HUES64 (cell line): ENCODE data around the gene PHLDA3.
"Not testable (repeated sequence)": the region's sequence is repeated elsewhere in the genome, so short reads cannot be mapped to it uniquely, and the experiment has no call there.

Source experiments
- H3K27ac ChIP-seq: 2 replicates; pipeline ENCODE4 v1.7.0; 2013; ENCODE audit warnings: low read depth, low read length, inconsistent platforms
- H3K27me3 ChIP-seq: 2 replicates; pipeline ENCODE4 v1.6.1; 2013; ENCODE audit warnings: mild to moderate bottlenecking, low read length; ENCODE audit not compliant: insufficient read depth
- H3K36me3 ChIP-seq: 2 replicates; pipeline ENCODE4 v1.6.1; 2013; ENCODE audit warnings: mild to moderate bottlenecking, low read length; ENCODE audit not compliant: insufficient read depth
- H3K4me1 ChIP-seq: 2 replicates; pipeline ENCODE4 v1.6.1; 2013; ENCODE audit warnings: mild to moderate bottlenecking, low read length, moderate library complexity; ENCODE audit not compliant: insufficient read depth
- H3K4me3 ChIP-seq: 2 replicates; pipeline ENCODE4 v1.5.1; 2013; ENCODE audit warnings: mild to moderate bottlenecking, low read length, moderate library complexity
- H3K9ac ChIP-seq: 2 replicates; pipeline ENCODE4 v1.6.1; 2013; ENCODE audit warnings: mild to moderate bottlenecking, low read depth, low read length
- H3K9me3 ChIP-seq: 2 replicates; pipeline ENCODE4 v1.6.1; 2013; ENCODE audit warnings: low read depth, low read length; ENCODE audit not compliant: insufficient read depth
- WGBS: fragments of 150-250, 120-280 bp; methylation state at CpG from one replicate; pipeline ENCODE4 v1.1.7; 2013; ENCODE audit warnings: missing lambda C conversion rate; 5-methylcytosine and 5-hydroxymethylcytosine counted together

PHLDA3 gene

DNA sequence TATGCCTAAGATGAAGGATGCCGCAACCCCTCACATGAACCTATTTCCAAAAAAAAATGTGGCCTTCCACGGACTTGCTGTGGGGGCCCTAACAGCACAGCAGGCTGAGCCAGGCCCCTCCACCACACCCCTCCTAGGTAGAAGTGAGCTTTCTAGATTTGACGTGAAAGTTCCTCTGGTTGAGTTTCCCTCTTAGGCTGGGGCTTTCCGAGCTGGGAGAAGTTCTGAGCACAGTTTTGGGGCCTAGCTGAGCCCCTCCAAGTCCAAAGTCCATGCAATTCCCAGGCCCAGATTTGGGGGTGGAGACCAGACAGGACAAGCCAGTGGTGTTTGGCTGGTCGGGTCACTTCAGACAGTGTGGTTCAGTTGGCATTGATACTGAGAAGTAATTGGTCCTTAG, 13.8 kb upstream of the PHLDA3 start:
- Histone ChIP-seq H3K27me3 (peaks cover 24% of the 10 kb centered on the region), H3K36me3 (no peaks in the 10 kb centered on the region), H3K9ac (no peak overlapping the region), H3K9me3 (no peaks in the 10 kb centered on the region), H3K4me3 (no peak overlapping the region), H3K27ac (no peak overlapping the region), H3K4me1 (peaks cover 4% of the 10 kb centered on the region; the same call in 1 of the 2 replicates)
- 87% methylated on average over 5 of the region's 5 CpGs for WGBS

DNA sequence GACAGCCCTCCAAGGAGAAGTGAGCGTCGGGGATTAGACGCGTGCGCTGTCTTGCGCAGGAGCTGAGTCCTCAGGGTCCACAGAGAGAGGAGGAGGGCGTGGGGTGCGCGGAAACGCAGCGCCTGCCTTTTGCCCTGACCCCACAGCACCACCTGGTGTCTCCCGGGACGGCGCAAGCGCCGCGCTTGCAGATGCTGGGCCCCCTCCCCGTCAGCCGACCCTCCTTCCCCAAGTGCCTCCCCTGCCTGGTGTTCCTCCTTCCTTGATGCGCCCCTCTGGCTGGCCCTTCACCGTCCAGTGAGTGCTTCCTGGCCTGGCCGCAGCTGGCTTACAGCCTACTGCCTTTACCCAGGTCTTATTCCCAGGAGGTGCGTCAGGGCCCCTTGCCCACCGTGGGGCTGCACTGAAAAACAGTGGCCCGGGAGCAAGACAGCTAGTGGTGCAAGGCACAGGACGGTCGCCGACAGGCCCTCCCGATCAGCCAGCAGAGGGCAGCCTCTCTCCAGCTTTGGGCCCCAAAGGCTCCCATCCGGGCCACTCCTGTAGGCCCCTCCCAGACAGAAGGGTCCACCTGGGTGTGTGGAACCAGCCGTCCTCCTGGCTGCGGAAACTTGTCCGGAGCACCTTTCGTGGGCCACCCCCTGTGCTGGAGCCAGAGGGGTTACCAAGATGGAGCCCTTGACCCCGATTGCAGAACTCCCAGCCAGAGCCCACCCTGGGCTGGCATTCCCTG, 12.9 kb upstream of the PHLDA3 start:
- Histone ChIP-seq H3K4me1 (peaks cover 4% of the 10 kb centered on the region; the same call in 1 of the 2 replicates), H3K36me3 (no peaks in the 10 kb centered on the region), H3K9ac (no peak overlapping the region), H3K27me3 (peaks cover 24% of the 10 kb centered on the region), H3K9me3 (no peaks in the 10 kb centered on the region), H3K4me3 (peak overlapping the region; percentile 52), H3K27ac (no peak overlapping the region)
- WGBS: 3% methylated on average over 35 of the region's 35 CpGs

- Histone ChIP-seq H3K36me3 (no peaks in the 10 kb centered on the region), H3K4me1 (peaks cover 4% of the 10 kb centered on the region; the same call in 1 of the 2 replicates), H3K4me3 (peak overlapping the region; percentile 52), H3K27me3 (peaks cover 24% of the 10 kb centered on the region), H3K27ac (no peak overlapping the region), H3K9me3 (no peaks in the 10 kb centered on the region), H3K9ac (no peak overlapping the region)
- 3% methylated on average over 17 of the region's 17 CpGs for WGBS
Measured at GRCh38 chr1:201481004-201481380, 12.0 kb upstream of the PHLDA3 start.

DNA sequence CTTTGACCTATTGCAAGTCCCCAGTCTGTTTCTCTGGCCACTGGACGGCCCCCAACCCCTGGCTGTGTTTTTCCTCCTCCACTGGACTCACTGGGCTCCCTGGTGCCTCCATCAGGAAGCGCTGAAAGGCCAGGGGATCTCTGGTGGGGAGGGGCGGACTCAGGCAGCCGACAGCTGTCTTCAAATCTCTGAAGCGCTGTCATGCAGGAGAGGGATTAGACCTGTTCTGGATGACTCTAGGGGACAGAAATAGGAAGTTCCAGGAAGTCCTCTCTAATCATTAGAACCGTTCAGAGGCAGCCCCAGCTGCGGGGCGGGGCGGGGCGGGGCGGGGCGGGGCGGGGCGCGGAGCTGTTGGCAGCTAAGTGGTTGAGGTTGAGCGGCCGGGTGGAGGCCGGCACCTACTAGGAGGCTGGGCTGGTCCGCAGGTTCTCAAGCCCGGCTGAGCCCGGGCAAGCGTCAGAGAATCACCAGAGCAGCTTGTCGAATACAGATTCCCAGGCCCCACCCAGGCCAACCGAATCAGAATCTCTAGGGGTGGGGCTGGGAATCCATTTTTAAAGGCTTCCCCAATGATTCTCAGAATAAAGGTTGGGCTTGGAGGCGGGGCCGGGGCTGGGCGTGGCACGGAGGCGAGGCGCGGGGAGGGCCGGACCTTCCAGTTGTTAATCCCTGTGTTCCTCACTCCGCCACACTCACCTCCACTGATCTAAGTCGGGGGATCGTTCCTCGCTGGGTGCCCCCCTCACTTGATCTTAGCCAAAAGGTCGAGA, 11.4 kb upstream of the PHLDA3 start:
- WGBS: 2% methylated on average over 37 of the region's 37 CpGs
- H3K27me3 ChIP-seq: peaks cover 24% of the 10 kb centered on the region
- peaks cover 4% of the 10 kb centered on the region; the same call in 1 of the 2 replicates for H3K4me1 ChIP-seq
- H3K27ac ChIP-seq: no peak overlapping the region
- H3K9ac ChIP-seq: no peak overlapping the region; the same call in 1 of the 2 replicates
- no peaks in the 10 kb centered on the region for H3K36me3 ChIP-seq
- no peaks in the 10 kb centered on the region for H3K9me3 ChIP-seq
- peak overlapping the region; percentile 52 for H3K4me3 ChIP-seq

DNA sequence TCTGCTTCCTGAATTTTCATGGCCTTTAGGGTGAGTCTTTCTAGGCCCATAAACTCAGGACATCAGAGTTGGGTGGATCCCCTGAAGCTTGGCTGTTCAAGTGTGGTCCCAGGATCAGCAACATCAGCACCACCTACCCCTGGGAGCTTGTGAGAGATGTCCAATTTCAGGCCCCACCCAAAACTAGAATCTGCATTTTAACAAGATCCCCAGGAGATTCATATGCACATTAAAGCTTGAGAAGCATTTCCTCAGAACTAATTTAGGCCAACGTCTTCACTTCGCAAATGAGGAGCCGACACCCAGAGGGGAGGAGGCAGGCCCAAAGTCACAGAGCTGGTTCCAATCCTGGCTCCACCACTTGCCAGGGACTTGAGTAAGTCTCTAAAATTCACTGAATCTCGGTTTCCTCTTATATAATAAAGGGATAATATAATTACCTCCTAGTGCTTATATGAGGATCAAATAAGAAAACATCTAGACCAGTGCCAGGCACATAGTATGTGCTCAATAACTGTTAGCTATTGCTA, 10.3 kb upstream of the PHLDA3 start:
- H3K27me3 ChIP-seq: peaks cover 27% of the 10 kb centered on the region
- no peak overlapping the region for H3K4me3 ChIP-seq
- no peak overlapping the region for H3K9ac ChIP-seq
- peaks cover 4% of the 10 kb centered on the region; the same call in 1 of the 2 replicates for H3K4me1 ChIP-seq
- no peaks in the 10 kb centered on the region for H3K36me3 ChIP-seq
- H3K9me3 ChIP-seq: no peaks in the 10 kb centered on the region
- 72% methylated on average over 3 of the region's 4 CpGs for WGBS
- H3K27ac ChIP-seq: no peak overlapping the region

GRCh38 chr1:201478666-201479065, 9.7 kb upstream of the PHLDA3 start:
- not testable (repeated sequence) for H3K36me3 ChIP-seq, H3K27ac ChIP-seq, H3K4me3 ChIP-seq, H3K9ac ChIP-seq, H3K9me3 ChIP-seq, H3K4me1 ChIP-seq
- WGBS: 100% methylated on average over 2 of the region's 3 CpGs
- H3K27me3 ChIP-seq: peaks cover 27% of the 10 kb centered on the region

- H3K27me3 ChIP-seq: peaks cover 31% of the 10 kb centered on the region
- peaks cover 4% of the 10 kb centered on the region; the same call in 1 of the 2 replicates for H3K4me1 ChIP-seq
- H3K9ac ChIP-seq: no peak overlapping the region
- WGBS: 76% methylated on average over 6 of the region's 6 CpGs
- no peaks in the 10 kb centered on the region for H3K36me3 ChIP-seq
- H3K27ac ChIP-seq: no peak overlapping the region
- no peak overlapping the region for H3K4me3 ChIP-seq
- H3K9me3 ChIP-seq: no peaks in the 10 kb centered on the region
Measured at GRCh38 chr1:201476670-201477344, 7.8 kb upstream of the PHLDA3 start.

DNA sequence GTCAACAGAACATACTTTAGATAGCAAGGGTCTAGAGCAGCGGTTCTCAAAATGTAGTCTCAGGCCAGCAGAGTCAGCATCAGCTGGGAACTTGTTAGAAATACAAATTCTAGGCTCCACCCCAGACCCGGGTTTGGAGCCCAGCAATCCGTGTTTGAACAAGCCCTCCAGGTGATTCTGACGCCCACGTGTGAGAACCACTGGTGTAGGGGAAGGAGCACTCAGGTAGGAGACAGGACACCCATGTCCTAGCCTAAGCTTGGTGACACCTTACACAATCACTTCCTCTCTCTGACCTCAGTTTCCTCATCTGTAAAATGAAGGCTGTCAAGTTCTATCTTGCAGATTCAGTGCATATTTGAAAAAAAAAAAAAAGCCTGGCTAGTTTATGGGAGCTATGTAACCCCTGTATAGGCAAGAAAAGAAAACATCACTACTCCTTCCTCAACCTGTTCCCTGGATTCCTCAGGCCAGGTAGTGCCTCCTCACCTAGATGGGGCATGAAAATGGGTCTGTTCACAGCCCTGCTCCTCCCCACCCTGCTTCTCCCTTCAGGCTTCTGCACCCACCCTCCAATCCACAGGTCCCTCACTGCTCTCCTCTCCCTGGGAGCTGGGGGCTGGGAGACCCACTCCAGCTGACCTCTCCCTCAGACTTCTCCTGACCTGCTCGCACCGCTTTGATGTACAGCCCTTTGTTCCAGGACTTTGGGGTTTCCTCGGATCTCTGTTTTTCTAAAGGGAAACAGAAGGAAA, 7.1 kb upstream of the PHLDA3 start:
- Histone ChIP-seq H3K9ac (no peak overlapping the region), H3K4me1 (peaks cover 4% of the 10 kb centered on the region; the same call in 1 of the 2 replicates), H3K36me3 (no peaks in the 10 kb centered on the region), H3K9me3 (no peaks in the 10 kb centered on the region), H3K4me3 (no peak overlapping the region), H3K27me3 (peaks cover 31% of the 10 kb centered on the region), H3K27ac (no peak overlapping the region)
- 84% methylated on average over 8 of the region's 8 CpGs for WGBS

GRCh38 chr1:201475130-201475529, 6.1 kb upstream of the PHLDA3 start:
- H3K9ac ChIP-seq: no peak overlapping the region
- H3K4me3 ChIP-seq: no peak overlapping the region
- no peaks in the 10 kb centered on the region for H3K36me3 ChIP-seq
- H3K27me3 ChIP-seq: peaks cover 35% of the 10 kb centered on the region
- no peaks in the 10 kb centered on the region for H3K9me3 ChIP-seq
- peaks cover 2% of the 10 kb centered on the region; the same call in 1 of the 2 replicates for H3K4me1 ChIP-seq
- no peak overlapping the region for H3K27ac ChIP-seq
- WGBS: 94% methylated on average over 2 of the region's 2 CpGs

- Histone ChIP-seq H3K4me3 (no peak overlapping the region), H3K9me3 (no peaks in the 10 kb centered on the region), H3K36me3 (no peaks in the 10 kb centered on the region), H3K9ac (no peak overlapping the region), H3K4me1 (0 out of 2 replicates have a peak, but pooled peaks cover 4% of the 10 kb centered on the region), H3K27me3 (peaks cover 44% of the 10 kb centered on the region), H3K27ac (no peak overlapping the region)
- WGBS: 92% methylated on average over 2 of the region's 2 CpGs
Measured at GRCh38 chr1:201473296-201473695, 4.3 kb upstream of the PHLDA3 start.
